ENCODE results near the gene EVI2B. TPM values are rescaled to one million over a fixed set of nuclear protein-coding genes. Genes with fewer than 3 reads are reported as not detected.

Gene EVI2B
- total RNA-seq, 1 experiment from 2014 or later, result not detected

DNA sequence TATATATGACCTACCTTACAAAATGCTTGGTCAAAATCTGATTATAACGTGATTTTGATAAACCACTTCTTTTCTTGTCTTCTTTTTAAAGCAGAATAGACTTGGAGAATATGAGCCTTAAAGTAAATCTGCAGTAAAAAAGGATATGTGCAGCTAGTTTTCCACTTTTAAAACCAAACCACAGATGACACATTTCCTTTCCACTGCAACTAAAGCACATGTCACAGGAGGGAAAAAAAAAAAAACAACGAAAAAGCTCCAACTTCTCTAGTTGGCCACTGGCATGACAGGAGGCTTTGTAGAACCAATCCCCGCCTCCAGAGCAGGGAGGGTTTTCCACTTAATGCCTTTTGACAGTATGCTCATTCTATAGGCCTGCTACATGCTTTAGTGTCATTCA, 7.6 kb upstream of the EVI2B start, which contains the start of gene EVI2A:
TSS of gene EVI2A (minus strand) at position 142 of the 400 bp plus-strand sequence. CDS start 2,609 bp downstream, outside the sequence.
- POLR2A ChIA-PET (ENCODE audit: unreplicated experiment), result no interaction called here
- DNase-seq, result no peak
- no peak within 1 kb of the TSS for H3K4me2 ChIP-seq

DNA sequence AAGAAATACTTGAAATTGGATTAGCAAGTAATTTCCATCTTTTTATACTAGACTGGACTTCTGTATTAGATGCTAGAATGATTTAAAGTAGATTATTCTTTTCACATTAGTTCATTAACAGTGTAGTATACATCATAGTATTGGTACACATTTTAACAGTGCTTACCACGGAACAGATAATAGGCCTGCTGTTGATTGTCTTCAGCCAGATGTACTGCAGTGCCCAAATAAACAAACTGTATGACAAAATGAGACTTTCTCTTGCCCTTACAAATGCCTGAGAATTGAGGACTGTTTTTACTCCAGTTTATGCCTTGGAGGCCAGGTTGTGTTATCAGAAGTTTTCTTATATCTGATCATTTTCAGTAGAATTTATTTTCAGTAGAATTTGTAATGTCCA, 6.9 kb upstream of the EVI2B start:
- Histone ChIP-seq H3K4me1 (replicated peaks; ENCODE audit: insufficient read depth) (no peaks in the 10 kb centered on the region), H3K27ac (no peak overlapping the region), H3K27me3 (ENCODE audit: insufficient read depth, low read depth) (no peaks in the 10 kb centered on the region), H3K9me2 (ENCODE audit: insufficient read depth) (no peaks in the 10 kb centered on the region), H3K4me3 (no peak overlapping the region), H3K4me2 (no peak overlapping the region), H3F3A (ENCODE audit: insufficient read depth, low read depth) (0 out of 2 replicates have a peak, but pooled peaks cover 3% of the 10 kb centered on the region), H4K20me1 (ENCODE audit: insufficient read depth) (no peaks in the 10 kb centered on the region), H3K79me2 (ENCODE audit: low read depth) (no peaks in the 10 kb centered on the region), H3K36me3 (ENCODE audit: low read depth) (0 out of 2 replicates have a peak, but pooled peaks cover 3% of the 10 kb centered on the region), H2AFZ (no peak overlapping the region), H3K9me3 (ENCODE audit: insufficient read depth, low read depth) (no peaks in the 10 kb centered on the region)
- TF ChIP-seq EZH2 (IDR thresholded peaks at IDR 0.05; ENCODE audit: low read depth), result no peak
- TF ChIP-seq, protein P1, sequence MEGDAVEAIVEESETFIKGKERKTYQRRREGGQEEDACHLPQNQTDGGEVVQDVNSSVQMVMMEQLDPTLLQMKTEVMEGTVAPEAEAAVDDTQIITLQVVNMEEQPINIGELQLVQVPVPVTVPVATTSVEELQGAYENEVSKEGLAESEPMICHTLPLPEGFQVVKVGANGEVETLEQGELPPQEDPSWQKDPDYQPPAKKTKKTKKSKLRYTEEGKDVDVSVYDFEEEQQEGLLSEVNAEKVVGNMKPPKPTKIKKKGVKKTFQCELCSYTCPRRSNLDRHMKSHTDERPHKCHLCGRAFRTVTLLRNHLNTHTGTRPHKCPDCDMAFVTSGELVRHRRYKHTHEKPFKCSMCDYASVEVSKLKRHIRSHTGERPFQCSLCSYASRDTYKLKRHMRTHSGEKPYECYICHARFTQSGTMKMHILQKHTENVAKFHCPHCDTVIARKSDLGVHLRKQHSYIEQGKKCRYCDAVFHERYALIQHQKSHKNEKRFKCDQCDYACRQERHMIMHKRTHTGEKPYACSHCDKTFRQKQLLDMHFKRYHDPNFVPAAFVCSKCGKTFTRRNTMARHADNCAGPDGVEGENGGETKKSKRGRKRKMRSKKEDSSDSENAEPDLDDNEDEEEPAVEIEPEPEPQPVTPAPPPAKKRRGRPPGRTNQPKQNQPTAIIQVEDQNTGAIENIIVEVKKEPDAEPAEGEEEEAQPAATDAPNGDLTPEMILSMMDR (conservative IDR thresholded peaks at IDR 0.05), result no peak
- CTCF ChIA-PET, result interaction anchor here (0.6 kb wide), 1 partner anchor 160 kb away, joined by 4 read pairs; no protein-coding TSS in a partner anchor
- no peak for DNase-seq
- POLR2A ChIA-PET (ENCODE audit: unreplicated experiment), result no interaction called here
- intact Hi-C loops (cut with micrococcal nuclease; ENCODE audit: unreplicated experiment), result no loop called here
- BruUV-seq (replicated peaks), result no TSS peak

More for the DNA sequence above, 7.6 kb upstream of the EVI2B start, which contains the start of gene EVI2A:
- H3K79me2 ChIP-seq (ENCODE audit: low read depth), result no peaks in the 10 kb centered on the region
- H3K4me1 ChIP-seq (replicated peaks; ENCODE audit: insufficient read depth), result no peaks in the 10 kb centered on the region
- H3K4me3 ChIP-seq, result no peak within 1 kb of the TSS
- H3K27ac ChIP-seq, result no peak within 1 kb of the TSS
- TF ChIP-seq, protein P1 (conservative IDR thresholded peaks at IDR 0.05), result no peak
- no peak for TF ChIP-seq EZH2 (IDR thresholded peaks at IDR 0.05; ENCODE audit: low read depth)
- no peaks in the 10 kb centered on the region for H4K20me1 ChIP-seq (ENCODE audit: insufficient read depth)
- no peaks in the 10 kb centered on the region for H3K27me3 ChIP-seq (ENCODE audit: insufficient read depth, low read depth)
- no TSS peak for BruUV-seq (replicated peaks)
- CTCF ChIA-PET, result interaction anchor here (0.6 kb wide), 1 partner anchor 161 kb away, joined by 4 read pairs; no protein-coding TSS in a partner anchor
- intact Hi-C loops (cut with micrococcal nuclease; ENCODE audit: unreplicated experiment), result no loop called here
- 0 out of 2 replicates have a peak, but pooled peaks cover 10% of the 10 kb centered on the region for H3K36me3 ChIP-seq (ENCODE audit: low read depth)
- H3K9me3 ChIP-seq (ENCODE audit: insufficient read depth, low read depth), result no peaks in the 10 kb centered on the region
- 0 out of 2 replicates have a peak, but pooled peaks cover 3% of the 10 kb centered on the region for H3F3A ChIP-seq (ENCODE audit: insufficient read depth, low read depth)
- no peaks in the 10 kb centered on the region for H3K9me2 ChIP-seq (ENCODE audit: insufficient read depth)
- H2AFZ ChIP-seq, result no peak within 1 kb of the TSS

DNA sequence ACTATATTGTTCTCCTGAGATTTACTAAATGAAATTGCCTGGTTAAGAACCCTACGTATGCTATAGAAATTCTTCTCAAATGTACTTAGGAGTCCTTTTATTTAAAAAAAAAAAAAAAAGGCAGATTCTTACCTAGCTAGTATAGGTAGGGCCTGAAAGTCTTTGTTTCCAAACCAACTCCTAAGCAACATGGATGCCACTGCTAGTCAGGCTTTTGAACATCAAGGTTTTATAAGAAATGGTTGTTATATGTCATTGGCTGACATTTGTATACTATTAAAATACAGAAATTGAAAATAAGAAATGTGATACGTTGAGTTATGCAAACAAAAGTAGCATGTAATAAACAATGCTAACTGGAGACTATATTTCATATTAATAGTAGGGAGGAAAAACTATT, 6.4 kb upstream of the EVI2B start:
- ChIA-PET POLR2A (ENCODE audit: unreplicated experiment) (no interaction called here), CTCF (no interaction called here)
- no peak for TF ChIP-seq EZH2 (IDR thresholded peaks at IDR 0.05; ENCODE audit: low read depth)
- TF ChIP-seq, protein P1 (conservative IDR thresholded peaks at IDR 0.05), result no peak
- BruUV-seq (replicated peaks), result no TSS peak
- no peak overlapping the region for H3K4me3 ChIP-seq
- no peaks in the 10 kb centered on the region for H3K9me3 ChIP-seq (ENCODE audit: insufficient read depth, low read depth)
- H3K9me2 ChIP-seq (ENCODE audit: insufficient read depth), result no peaks in the 10 kb centered on the region
- no peak overlapping the region for H3K4me2 ChIP-seq
- no peaks in the 10 kb centered on the region for H3K79me2 ChIP-seq (ENCODE audit: low read depth)
- 0 out of 2 replicates have a peak, but pooled peaks cover 3% of the 10 kb centered on the region for H3F3A ChIP-seq (ENCODE audit: insufficient read depth, low read depth)
- H3K4me1 ChIP-seq (replicated peaks; ENCODE audit: insufficient read depth), result no peaks in the 10 kb centered on the region
- no peaks in the 10 kb centered on the region for H4K20me1 ChIP-seq (ENCODE audit: insufficient read depth)
- H3K27me3 ChIP-seq (ENCODE audit: insufficient read depth, low read depth), result no peaks in the 10 kb centered on the region
- no peak overlapping the region for H2AFZ ChIP-seq
- no peak for DNase-seq
- H3K36me3 ChIP-seq (ENCODE audit: low read depth), result no peaks in the 10 kb centered on the region
- no peak overlapping the region for H3K27ac ChIP-seq
- intact Hi-C loops (cut with micrococcal nuclease; ENCODE audit: unreplicated experiment), result no loop called here

Data from PC-9 (cell line).